ENCODE data around the gene MCRIP1. TPM values are rescaled to one million over a fixed set of nuclear protein-coding genes. Genes with fewer than 3 reads are reported as not detected.

MCRIP1 gene
- total and polyA plus RNA-seq, 2 of the 13 experiments (the other 11 are each of a cell fraction or from before 2014, with no cell fraction given) = 79.7 to 84.9 TPM

GRCh38 chr17:81814748-81815645, 18.1 kb downstream of the MCRIP1 start (continued):
- TF ChIP-seq ZNF790 (CRISPR knock-in tag; IDR thresholded peaks at IDR 0.05; ENCODE audit: borderline replicate concordance) (peak; percentile 69; the same call in 1 of the 2 replicates), KDM6A (CRISPR knock-in tag; IDR thresholded peaks at IDR 0.05; ENCODE audit: low read depth) (0 out of 2 replicates have a peak, but pooled peaks have one; percentile 15), XRCC5 (optimal IDR thresholded peaks at IDR 0.05; ENCODE audit: low read length) (peak; percentile 51), FOXO1 (CRISPR knock-in tag; IDR thresholded peaks at IDR 0.05) (0 out of 2 replicates have a peak, but pooled peaks have one; percentile 12), ZNF746 (CRISPR knock-in tag; IDR thresholded peaks at IDR 0.05) (peak; percentile 58; the same call in 1 of the 2 replicates), RNF2 (conservative IDR thresholded peaks at IDR 0.05; ENCODE audit: low read depth) (peak; percentile 79; the same call in 1 of the 2 replicates), ZNF337 (CRISPR knock-in tag; IDR thresholded peaks at IDR 0.05; ENCODE audit: borderline replicate concordance, low read depth) (no peak), ZNF24 (IDR thresholded peaks at IDR 0.05) (no peak), ATF7 (IDR thresholded peaks at IDR 0.05) (no peak), ATF7 (CRISPR knock-in tag; IDR thresholded peaks at IDR 0.05) (0 out of 2 replicates have a peak, but pooled peaks have one; percentile 40), EP300 (IDR thresholded peaks at IDR 0.05; ENCODE audit: low read depth in 2 of 2, low read length in 2 of 2) (peak in 1 of 2 experiments; percentile 57; a peak in 2 of 4 replicates), EP300 (CRISPR knock-in tag; IDR thresholded peaks at IDR 0.05; ENCODE audit: borderline replicate concordance) (peak; percentile 17; the same call in 1 of the 2 replicates), ZNF34 (CRISPR knock-in tag; IDR thresholded peaks at IDR 0.05; ENCODE audit: borderline replicate concordance) (0 out of 2 replicates have a peak, but pooled peaks have one; percentile 40), ZNF274 (CRISPR knock-in tag; IDR thresholded peaks at IDR 0.05) (no peak), RXRA (CRISPR knock-in tag; IDR thresholded peaks at IDR 0.05) (peak; percentile 74), ARNTL (CRISPR knock-in tag; IDR thresholded peaks at IDR 0.05) (peak; percentile 71), SMARCC2 (IDR thresholded peaks at IDR 0.05) (no peak)
- TF ChIP-seq, protein P1, sequence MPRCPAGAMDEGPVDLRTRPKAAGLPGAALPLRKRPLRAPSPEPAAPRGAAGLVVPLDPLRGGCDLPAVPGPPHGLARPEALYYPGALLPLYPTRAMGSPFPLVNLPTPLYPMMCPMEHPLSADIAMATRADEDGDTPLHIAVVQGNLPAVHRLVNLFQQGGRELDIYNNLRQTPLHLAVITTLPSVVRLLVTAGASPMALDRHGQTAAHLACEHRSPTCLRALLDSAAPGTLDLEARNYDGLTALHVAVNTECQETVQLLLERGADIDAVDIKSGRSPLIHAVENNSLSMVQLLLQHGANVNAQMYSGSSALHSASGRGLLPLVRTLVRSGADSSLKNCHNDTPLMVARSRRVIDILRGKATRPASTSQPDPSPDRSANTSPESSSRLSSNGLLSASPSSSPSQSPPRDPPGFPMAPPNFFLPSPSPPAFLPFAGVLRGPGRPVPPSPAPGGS (CRISPR knock-in tag; IDR thresholded peaks at IDR 0.05) = 0 out of 2 replicates have a peak, but pooled peaks have one; percentile 0
- TF ChIP-seq, protein P2, sequence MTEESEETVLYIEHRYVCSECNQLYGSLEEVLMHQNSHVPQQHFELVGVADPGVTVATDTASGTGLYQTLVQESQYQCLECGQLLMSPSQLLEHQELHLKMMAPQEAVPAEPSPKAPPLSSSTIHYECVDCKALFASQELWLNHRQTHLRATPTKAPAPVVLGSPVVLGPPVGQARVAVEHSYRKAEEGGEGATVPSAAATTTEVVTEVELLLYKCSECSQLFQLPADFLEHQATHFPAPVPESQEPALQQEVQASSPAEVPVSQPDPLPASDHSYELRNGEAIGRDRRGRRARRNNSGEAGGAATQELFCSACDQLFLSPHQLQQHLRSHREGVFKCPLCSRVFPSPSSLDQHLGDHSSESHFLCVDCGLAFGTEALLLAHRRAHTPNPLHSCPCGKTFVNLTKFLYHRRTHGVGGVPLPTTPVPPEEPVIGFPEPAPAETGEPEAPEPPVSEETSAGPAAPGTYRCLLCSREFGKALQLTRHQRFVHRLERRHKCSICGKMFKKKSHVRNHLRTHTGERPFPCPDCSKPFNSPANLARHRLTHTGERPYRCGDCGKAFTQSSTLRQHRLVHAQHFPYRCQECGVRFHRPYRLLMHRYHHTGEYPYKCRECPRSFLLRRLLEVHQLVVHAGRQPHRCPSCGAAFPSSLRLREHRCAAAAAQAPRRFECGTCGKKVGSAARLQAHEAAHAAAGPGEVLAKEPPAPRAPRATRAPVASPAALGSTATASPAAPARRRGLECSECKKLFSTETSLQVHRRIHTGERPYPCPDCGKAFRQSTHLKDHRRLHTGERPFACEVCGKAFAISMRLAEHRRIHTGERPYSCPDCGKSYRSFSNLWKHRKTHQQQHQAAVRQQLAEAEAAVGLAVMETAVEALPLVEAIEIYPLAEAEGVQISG (CRISPR knock-in tag; IDR thresholded peaks at IDR 0.05) = peak; percentile 17; the same call in 1 of the 2 replicates
- TF ChIP-seq, protein P3, sequence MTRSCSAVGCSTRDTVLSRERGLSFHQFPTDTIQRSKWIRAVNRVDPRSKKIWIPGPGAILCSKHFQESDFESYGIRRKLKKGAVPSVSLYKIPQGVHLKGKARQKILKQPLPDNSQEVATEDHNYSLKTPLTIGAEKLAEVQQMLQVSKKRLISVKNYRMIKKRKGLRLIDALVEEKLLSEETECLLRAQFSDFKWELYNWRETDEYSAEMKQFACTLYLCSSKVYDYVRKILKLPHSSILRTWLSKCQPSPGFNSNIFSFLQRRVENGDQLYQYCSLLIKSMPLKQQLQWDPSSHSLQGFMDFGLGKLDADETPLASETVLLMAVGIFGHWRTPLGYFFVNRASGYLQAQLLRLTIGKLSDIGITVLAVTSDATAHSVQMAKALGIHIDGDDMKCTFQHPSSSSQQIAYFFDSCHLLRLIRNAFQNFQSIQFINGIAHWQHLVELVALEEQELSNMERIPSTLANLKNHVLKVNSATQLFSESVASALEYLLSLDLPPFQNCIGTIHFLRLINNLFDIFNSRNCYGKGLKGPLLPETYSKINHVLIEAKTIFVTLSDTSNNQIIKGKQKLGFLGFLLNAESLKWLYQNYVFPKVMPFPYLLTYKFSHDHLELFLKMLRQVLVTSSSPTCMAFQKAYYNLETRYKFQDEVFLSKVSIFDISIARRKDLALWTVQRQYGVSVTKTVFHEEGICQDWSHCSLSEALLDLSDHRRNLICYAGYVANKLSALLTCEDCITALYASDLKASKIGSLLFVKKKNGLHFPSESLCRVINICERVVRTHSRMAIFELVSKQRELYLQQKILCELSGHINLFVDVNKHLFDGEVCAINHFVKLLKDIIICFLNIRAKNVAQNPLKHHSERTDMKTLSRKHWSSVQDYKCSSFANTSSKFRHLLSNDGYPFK (CRISPR knock-in tag; IDR thresholded peaks at IDR 0.05; ENCODE audit: borderline replicate concordance) = no peak
